Measurements from ENCODE around the gene PLXNA2. TPM values are rescaled to one million over a fixed set of nuclear protein-coding genes. Genes with fewer than 3 reads are reported as not detected.

The PLXNA2 gene
- total RNA-seq, 2 experiments from 2014 or later, result 0.23 TPM; not detected in 1

- Histone ChIP-seq H3K9me3 (ENCODE audit: low read length) (no peaks in the 10 kb centered on the region), H4K20me1 (ENCODE audit: insufficient read depth, low read length) (no peaks in the 10 kb centered on the region), H2AFZ (ENCODE audit: low read length) (no peak overlapping the region), H3K4me3 (ENCODE audit: low read depth, low read length, poor library complexity, severe bottlenecking) (no peak overlapping the region), H3K27ac (ENCODE audit: low read depth, low read length, poor library complexity, severe bottlenecking) (no peak overlapping the region), H3K36me3 (ENCODE audit: insufficient read depth, low read length) (no peaks in the 10 kb centered on the region), H3K9me2 (ENCODE audit: insufficient read depth, low read length) (no peaks in the 10 kb centered on the region), H3K4me2 (ENCODE audit: low read length) (no peak overlapping the region), H3K4me1 (ENCODE audit: insufficient read depth, low read length, poor library complexity, severe bottlenecking) (no peaks in the 10 kb centered on the region), H3K79me2 (ENCODE audit: insufficient read depth, low read depth, low read length) (no peaks in the 10 kb centered on the region)
- CTCF ChIA-PET (ENCODE audit: unreplicated experiment), result no interaction called here
- intact Hi-C loops (cut with micrococcal nuclease; ENCODE audit: unreplicated experiment), result no loop called here
- POLR2A ChIA-PET, result no interaction called here
- no peak for DNase-seq (ENCODE audit: low spot score)
- no peak for TF ChIP-seq EZH2phosphoT487 (IDR thresholded peaks at IDR 0.05; ENCODE audit: borderline replicate concordance, low read depth, low read length)
- TF ChIP-seq, protein P1, sequence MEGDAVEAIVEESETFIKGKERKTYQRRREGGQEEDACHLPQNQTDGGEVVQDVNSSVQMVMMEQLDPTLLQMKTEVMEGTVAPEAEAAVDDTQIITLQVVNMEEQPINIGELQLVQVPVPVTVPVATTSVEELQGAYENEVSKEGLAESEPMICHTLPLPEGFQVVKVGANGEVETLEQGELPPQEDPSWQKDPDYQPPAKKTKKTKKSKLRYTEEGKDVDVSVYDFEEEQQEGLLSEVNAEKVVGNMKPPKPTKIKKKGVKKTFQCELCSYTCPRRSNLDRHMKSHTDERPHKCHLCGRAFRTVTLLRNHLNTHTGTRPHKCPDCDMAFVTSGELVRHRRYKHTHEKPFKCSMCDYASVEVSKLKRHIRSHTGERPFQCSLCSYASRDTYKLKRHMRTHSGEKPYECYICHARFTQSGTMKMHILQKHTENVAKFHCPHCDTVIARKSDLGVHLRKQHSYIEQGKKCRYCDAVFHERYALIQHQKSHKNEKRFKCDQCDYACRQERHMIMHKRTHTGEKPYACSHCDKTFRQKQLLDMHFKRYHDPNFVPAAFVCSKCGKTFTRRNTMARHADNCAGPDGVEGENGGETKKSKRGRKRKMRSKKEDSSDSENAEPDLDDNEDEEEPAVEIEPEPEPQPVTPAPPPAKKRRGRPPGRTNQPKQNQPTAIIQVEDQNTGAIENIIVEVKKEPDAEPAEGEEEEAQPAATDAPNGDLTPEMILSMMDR (conservative IDR thresholded peaks at IDR 0.05; ENCODE audit: low read length), result no peak
- no TSS peak for BruUV-seq (replicated peaks)
Observed at GRCh38 chr1:208118306-208118705, 125.9 kb downstream of the PLXNA2 start.

DNA sequence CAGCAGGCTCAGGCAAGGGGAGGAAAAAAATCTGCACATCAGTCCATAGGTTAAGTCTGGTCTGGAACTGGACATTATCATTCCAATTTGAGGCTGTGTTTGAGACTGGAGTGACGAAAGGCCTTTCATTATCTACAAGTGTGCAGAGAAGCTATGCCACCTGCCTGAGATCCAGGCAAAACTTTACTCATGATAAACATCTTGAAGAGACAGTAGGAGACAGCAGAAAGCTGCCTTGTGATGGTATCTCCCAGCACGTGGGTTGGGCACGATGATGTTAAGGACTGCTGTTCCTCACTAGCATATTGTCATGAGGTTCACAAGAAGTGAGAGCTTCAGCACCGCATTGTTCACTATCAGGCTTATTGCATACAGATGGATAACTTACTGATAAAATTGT, 126.4 kb downstream of the PLXNA2 start:
- no peak for DNase-seq (ENCODE audit: low spot score)
- no TSS peak for BruUV-seq (replicated peaks)
- CTCF ChIA-PET (ENCODE audit: unreplicated experiment), result no interaction called here

GRCh38 chr1:208117409-208117808, 126.8 kb downstream of the PLXNA2 start:
- no peak overlapping the region for H3K4me2 ChIP-seq (ENCODE audit: low read length)
- BruUV-seq (replicated peaks), result no TSS peak
- CTCF ChIA-PET (ENCODE audit: unreplicated experiment), result no interaction called here
- H3K9me2 ChIP-seq (ENCODE audit: insufficient read depth, low read length), result no peaks in the 10 kb centered on the region
- no peaks in the 10 kb centered on the region for H4K20me1 ChIP-seq (ENCODE audit: insufficient read depth, low read length)
- H3K4me3 ChIP-seq (ENCODE audit: low read depth, low read length, poor library complexity, severe bottlenecking), result no peak overlapping the region
- H3K4me1 ChIP-seq (ENCODE audit: insufficient read depth, low read length, poor library complexity, severe bottlenecking), result no peaks in the 10 kb centered on the region
- no peak for DNase-seq (ENCODE audit: low spot score)
- H3K9me3 ChIP-seq (ENCODE audit: low read length), result no peaks in the 10 kb centered on the region
- no peak overlapping the region for H2AFZ ChIP-seq (ENCODE audit: low read length)
- no peak overlapping the region for H3K27ac ChIP-seq (ENCODE audit: low read depth, low read length, poor library complexity, severe bottlenecking)
- intact Hi-C loops (cut with micrococcal nuclease; ENCODE audit: unreplicated experiment), result no loop called here
- TF ChIP-seq, protein P1 (conservative IDR thresholded peaks at IDR 0.05; ENCODE audit: low read length), result no peak
- TF ChIP-seq EZH2phosphoT487 (IDR thresholded peaks at IDR 0.05; ENCODE audit: borderline replicate concordance, low read depth, low read length), result no peak
- POLR2A ChIA-PET, result interaction anchor here (0.5 kb wide), 1 partner anchor 295 kb away, joined by 4 read pairs; no protein-coding TSS in a partner anchor
- H3K79me2 ChIP-seq (ENCODE audit: insufficient read depth, low read depth, low read length), result no peaks in the 10 kb centered on the region
- no peaks in the 10 kb centered on the region for H3K36me3 ChIP-seq (ENCODE audit: insufficient read depth, low read length)

More for the DNA sequence above, 126.4 kb downstream of the PLXNA2 start:
- Histone ChIP-seq H3K4me2 (ENCODE audit: low read length) (no peak overlapping the region), H3K9me2 (ENCODE audit: insufficient read depth, low read length) (no peaks in the 10 kb centered on the region), H2AFZ (ENCODE audit: low read length) (no peak overlapping the region), H3K36me3 (ENCODE audit: insufficient read depth, low read length) (no peaks in the 10 kb centered on the region), H3K4me1 (ENCODE audit: insufficient read depth, low read length, poor library complexity, severe bottlenecking) (no peaks in the 10 kb centered on the region), H3K27ac (ENCODE audit: low read depth, low read length, poor library complexity, severe bottlenecking) (no peak overlapping the region), H4K20me1 (ENCODE audit: insufficient read depth, low read length) (no peaks in the 10 kb centered on the region), H3K9me3 (ENCODE audit: low read length) (no peaks in the 10 kb centered on the region), H3K4me3 (ENCODE audit: low read depth, low read length, poor library complexity, severe bottlenecking) (no peak overlapping the region), H3K79me2 (ENCODE audit: insufficient read depth, low read depth, low read length) (no peaks in the 10 kb centered on the region)
- intact Hi-C loops (cut with micrococcal nuclease; ENCODE audit: unreplicated experiment), result no loop called here
- TF ChIP-seq, protein P1 (conservative IDR thresholded peaks at IDR 0.05; ENCODE audit: low read length), result no peak
- TF ChIP-seq EZH2phosphoT487 (IDR thresholded peaks at IDR 0.05; ENCODE audit: borderline replicate concordance, low read depth, low read length), result no peak
- POLR2A ChIA-PET, result interaction anchor here (0.5 kb wide), 1 partner anchor 295 kb away, joined by 4 read pairs; no protein-coding TSS in a partner anchor

All from OCI-LY7 (cell line).